ENCODE data around the gene ABCD1.
"Not testable (repeated sequence)": the region's sequence is repeated elsewhere in the genome, so short reads cannot be mapped to it uniquely, and the experiment has no call there.

ABCD1 gene

DNA sequence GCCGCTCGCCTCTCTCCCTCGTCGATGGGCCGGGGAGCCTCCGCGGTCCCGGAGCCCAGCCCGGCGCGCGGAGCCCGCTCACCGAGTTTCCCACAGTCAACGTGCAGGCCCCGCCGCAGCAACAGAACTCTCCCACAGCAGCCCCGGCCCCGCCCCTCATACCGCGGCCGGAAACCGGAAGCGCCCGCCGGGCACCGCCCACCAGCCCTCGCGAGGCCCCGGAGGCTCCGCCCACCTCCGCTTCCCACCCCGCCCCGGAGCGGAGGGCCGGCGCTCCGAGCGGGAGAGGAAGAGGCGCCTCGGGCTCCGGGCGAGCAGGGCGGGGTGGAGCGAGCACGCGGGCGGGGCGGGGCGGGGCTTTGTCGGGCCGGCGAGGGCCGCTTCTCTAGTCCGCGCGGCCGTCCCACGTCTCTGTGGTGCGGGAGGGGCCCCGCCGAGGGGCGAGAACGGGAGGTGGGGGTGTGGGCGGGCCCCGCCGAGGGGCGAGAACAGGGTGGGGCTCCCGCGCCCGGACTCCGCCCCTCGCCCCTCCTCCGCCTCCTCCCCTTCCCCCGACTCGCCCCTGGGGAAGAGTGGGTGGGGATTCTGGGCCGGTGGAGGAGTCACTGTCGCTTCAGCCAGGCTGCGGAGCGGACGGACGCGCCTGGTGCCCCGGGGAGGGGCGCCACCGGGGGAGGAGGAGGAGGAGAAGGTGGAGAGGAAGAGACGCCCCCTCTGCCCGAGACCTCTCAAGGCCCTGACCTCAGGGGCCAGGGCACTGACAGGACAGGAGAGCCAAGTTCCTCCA, at the start of gene ABCD1, which contains the start of gene BCAP31:
TSS of gene ABCD1 (plus strand) at position 605 of the 787 bp plus-strand sequence. CDS start 411 bp downstream, outside the sequence.
TSS of gene BCAP31 (minus strand) at position 136 of the 787 bp plus-strand sequence. CDS start 1,143 bp downstream, outside the sequence.
- peak; percentile 79 for DNase-seq (ENCODE audit: low read depth in 2 of 2)

DNA sequence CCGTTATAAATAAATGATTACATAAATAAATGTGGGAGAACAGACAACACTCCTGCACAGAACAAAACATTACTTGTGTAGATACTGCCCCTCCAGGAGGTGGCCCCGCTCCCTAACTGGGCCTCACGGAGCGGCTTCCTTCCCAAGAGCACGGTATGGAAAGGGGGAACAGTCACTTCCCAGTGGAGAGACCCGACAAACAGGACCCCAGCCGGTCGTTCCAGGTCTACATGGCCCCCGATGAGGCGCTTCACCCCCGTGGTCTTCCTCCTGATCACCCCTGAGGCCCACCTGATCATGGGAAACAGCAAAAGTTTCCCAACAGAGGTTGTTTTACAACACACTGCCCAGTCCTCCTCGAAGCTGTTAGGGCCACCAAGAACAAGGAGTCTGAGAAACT, 43.5 kb upstream of the ABCD1 start:
- DNase-seq (ENCODE audit: low read depth in 2 of 2): no peak

DNA sequence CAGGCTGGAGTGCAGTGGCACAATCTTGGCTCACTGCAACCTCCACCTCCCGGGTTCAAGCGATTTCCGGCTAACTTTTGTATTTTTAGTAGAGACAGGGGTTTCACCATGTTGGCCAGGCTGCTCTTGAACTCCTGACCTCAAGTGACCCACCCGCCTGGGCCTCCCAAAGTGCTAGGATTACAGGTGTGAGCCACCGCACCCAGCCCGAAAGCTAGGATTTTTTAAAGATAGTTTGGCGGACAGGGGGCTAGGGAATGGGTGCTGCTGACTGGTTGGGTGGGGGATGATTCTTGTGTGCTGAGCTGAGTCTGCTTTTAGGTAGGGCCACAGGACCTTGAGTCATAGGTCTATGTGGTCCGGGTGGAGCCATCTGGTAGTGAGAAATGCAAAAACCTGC, 41.2 kb upstream of the ABCD1 start:
- not testable (repeated sequence) for DNase-seq (ENCODE audit: low read depth in 2 of 2)

DNA sequence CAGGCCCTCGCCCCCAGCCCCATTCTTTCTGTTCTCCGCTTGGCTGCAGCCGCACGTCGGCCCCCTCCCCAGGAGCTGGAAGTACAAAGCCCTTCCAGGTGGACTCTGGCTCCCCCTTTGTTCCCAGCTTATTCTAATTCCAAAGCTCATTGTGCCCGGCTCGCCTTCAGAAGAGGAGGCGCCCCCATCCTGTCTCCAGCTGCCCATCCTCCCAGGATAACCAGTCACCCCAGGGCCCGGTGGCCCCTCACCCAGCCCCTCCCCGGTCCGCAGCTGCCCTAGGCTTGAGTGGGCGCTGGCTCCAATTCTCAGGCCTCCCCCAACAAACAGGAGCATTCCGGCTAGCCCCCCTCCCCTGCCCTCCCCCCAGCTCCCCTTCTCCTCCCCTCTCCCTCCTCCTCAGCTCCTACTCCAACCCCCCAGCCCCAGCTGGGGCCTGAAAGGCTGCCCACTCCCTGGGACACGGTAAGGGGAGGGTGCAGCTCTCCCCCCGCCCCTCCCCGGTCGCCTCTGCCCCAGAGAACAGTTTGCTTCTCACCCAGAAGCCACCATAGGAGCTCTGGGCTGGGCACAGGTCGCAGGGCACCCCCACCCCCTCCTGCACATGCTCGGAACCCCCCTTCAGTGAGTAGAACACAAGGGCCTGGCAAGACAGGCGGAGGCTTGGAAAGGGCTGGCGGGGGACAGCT, 40.0 kb upstream of the ABCD1 start:
- DNase-seq (ENCODE audit: low read depth in 2 of 2): no peak

DNA sequence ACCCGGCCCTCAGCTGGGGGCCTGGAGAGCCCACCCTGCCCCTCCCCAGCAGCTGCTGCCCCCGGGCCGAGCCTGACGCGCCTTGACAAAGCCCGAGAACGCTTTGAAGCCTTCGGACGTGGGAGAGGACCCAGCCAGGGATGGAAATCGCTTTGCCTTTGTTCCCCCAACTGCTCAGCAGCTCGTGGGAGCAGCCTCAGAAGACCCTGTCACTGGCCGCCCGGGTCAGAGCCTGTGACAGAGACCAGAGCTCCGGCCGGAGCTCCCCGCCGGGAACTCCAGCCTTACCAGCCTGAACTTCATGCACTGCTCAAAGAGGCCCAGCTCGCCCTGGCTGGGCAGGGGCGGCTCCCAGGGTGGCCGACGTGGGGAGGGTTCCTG, 39.5 kb upstream of the ABCD1 start:
- no peak for DNase-seq (ENCODE audit: low read depth in 2 of 2)

DNA sequence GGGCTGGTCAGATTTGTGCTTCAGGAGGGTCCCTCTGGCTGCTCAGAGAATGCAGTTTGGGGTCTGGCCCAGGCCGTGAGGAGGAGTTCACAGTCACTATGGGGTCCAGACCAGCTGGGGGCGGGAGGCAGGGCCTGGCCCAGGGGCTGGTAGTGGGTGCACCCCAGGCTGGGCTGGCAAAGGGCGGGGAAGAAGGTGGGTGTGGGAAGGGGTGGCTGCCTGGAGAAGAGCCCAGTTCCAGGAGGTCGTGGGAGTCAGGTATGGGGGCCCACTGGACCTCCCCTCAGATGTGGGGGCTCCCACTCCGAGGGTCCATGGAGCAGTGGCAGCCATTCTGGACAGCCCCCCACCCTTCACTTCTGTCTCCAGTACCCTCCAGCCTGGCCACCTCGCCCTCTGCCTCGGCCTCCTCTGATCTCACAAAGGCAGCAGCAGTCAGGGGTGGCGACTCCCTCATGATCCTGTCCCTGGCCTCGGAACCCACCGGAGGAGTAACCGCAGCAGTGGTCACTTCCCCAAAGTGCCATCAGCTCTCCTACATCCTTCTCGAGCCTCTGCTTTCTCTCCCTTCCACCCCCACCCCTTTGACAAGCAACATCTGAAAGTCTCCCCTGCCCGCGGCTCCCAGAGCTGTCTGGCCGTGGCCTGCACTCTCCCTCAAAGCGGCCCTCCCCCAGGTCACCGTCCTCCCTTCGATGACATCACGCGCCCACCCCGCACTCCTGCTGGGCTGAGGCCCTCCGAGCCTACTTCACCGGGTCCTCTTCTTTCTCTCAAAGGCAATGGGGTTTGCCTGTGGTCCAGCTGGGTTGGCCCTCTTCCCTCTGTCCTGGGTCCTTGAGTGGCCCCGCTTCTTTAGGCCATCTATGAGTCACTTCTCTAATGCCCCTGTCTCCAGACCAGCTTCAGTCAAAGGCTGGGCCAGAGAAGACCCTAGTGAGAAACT, 38.6 kb upstream of the ABCD1 start:
- DNase-seq (ENCODE audit: low read depth in 2 of 2): no peak

DNA sequence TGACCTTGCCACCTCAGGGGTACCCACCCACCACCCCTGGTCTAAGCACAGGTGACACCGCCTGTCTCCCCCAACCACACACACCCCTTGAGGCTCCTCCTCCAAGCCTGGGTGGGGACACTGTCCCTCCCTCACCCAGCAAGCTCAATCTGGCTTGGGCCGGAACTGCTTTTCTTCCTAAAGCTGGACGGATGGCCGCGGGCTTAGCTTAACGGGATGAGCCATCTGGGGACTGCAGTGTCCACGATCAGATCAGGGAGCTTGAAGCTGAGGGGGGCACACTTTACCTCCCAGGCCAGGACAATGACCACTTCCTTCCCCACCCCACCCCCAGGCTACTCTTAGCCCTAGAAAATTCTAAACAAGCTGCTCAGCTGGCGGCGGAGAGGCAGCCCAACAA, 37.9 kb upstream of the ABCD1 start:
- DNase-seq (ENCODE audit: low read depth in 2 of 2): no peak

DNA sequence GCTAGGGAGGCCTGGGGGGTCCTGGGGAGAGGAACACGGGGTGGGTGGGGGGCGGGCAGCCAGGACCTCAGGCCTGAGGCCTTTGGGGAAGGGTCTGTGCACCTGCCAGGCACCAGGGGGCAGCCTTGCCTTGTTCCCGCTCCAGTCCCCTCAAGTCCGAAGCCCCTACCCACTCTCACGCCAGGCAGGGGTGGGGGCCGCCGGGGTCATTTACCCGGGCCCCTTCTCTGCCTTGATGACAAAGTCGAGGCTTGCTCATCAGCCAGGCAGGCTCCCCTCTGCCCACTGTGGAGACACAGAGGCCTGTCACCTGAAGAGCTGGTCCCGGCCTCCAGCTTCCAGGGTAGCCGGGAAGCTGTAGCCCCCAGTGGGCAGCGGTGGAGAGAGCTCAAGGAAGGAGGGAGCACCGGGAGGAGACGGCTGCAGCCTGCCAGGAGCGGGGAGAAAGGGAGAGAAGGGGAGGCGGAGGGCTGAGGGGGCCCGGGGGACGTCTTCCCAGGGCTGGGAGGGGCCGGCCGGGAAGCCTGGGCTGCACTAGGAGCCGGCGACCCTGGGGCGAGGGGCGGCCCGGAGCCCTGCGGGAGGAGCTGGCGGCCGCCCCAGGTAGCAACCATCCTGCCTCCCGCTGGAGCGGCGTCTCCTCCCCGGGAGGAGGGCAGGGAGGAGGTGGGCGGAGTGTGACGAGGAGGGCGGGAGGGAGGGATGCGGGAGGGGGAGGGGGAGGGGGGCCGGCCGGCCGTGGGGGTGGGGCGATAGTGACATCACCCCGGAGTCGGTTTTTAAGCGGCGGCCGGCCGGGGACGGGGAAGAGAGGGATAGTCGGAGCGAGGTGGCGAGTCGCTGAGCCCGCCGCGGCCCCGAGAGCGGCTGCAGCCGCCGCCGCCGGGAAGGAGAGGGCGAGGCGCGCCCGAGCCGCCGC, 37.3 kb upstream of the ABCD1 start, which contains the start of gene SLC6A8:
TSS of gene SLC6A8 (plus strand) at position 806 of the 919 bp plus-strand sequence. CDS start 649 bp downstream, outside the sequence.
- DNase-seq (ENCODE audit: low read depth in 2 of 2): no peak

DNA sequence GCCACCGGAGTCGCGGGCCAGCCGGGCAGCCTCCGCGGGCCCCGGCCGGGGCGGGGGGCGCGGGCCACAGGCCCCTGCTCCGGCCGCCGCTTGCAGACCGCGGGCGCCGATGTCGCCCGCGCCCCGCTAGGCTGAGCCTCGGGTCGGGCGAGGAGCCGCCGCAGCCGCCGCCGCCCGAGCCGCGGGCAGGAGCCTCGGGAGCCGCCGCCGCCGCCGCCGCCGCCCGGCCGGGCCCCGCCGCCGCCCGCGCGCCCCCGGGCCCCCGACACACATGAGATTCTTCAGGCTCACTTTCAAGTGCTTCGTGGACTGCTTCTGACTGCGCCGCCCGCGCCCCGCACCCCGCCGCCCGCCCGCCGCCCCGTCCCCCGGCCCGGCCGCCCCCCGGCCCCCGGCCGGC, 36.6 kb upstream of the ABCD1 start:
- no peak for DNase-seq (ENCODE audit: low read depth in 2 of 2)

DNA sequence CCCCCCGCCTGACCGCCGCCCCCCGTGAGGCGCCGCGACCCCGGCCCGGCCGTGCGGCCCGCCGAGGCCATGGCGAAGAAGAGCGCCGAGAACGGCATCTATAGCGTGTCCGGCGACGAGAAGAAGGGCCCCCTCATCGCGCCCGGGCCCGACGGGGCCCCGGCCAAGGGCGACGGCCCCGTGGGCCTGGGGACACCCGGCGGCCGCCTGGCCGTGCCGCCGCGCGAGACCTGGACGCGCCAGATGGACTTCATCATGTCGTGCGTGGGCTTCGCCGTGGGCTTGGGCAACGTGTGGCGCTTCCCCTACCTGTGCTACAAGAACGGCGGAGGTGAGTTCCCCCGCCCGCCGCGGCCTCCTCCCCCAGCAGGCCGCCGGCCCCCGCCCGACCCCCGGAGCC, 36.1 kb upstream of the ABCD1 start:
- DNase-seq (ENCODE audit: low read depth in 2 of 2): no peak

DNA sequence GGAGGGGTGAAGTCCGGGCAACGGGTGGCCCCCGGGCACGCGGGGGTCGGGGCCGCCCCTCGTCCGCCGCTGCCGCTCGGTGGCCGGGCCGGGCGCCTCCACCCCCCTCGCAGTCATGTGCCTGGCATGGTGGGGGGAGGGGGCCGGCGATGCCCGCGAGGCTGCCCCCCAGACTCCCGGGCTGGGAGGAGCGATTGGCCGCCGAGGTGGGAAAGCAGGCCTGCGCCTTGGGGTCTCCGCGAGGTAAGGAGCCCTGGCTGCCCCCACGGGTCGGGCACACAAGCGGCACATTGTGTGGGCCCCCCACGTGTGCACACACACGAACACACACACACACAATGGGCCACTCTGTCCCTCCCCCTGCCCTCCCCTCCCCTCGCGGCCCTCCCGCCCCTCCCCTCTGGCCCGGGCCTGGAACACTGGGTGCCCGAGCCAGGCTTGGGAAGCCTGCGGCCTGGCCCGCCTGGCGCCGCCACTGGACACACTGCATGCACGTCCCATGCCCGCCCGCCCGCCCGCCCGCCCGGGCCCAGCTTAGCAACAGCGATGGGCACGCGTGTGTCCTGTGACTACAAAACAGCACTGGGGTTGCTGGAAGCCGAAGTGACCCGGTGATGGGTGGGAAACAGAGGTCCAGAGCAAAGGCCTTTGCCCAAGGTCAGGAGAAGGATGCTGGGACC, 35.6 kb upstream of the ABCD1 start:
- no peak for DNase-seq (ENCODE audit: low read depth in 2 of 2)

DNA sequence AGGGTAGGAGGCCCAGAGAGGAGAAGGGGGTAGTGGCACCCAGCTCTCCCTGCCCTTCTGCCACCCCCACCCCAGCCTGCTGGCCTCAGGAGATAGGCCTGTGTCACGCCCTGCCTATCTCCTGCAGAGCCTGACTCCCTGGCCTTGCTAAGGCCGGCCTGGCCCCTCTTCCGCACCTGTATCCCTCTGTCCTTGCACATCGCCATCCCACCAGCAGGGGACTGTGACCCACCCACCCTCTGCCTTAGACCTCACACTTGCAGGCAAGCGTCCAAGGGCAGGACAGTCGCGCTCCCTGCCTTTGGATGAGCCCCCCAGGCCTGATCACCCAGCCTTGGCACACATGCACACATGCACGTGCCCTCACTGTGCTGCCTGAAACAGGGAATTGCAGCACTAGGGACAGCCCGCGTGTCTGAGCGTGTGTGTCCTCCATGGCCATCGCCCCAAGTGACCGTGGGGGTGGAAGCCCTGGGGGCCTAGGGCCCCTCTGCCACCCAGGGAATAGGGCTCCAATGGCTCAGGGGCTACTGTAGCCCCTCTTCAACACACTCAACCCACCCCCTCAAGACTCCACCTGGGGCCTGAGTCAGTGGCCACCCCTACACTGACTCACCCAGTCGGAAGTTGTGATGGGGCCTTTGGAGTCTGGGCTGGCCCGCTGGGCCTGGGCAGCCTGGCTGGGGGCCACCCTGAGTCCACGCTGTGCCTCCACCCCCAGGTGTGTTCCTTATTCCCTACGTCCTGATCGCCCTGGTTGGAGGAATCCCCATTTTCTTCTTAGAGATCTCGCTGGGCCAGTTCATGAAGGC, 34.8 kb upstream of the ABCD1 start:
- no peak for DNase-seq (ENCODE audit: low read depth in 2 of 2)

DNA sequence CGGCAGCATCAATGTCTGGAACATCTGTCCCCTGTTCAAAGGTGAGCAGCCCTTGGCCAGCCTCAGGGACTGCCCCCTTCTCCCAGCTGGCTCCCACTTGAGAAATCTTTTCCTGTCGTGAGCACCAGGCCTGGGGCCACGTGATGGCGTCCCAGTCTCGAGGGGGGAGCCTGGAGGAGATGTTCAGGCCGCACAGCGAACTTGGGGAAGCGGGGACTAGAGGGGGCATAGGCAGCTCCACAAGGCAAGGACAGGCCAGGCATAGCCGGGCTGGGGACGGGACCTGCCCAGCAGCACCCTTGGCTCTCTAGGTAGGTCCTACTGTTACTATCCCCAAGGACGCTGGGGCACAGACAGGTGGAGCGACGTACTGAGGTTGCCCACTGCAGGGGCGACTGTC, 34.2 kb upstream of the ABCD1 start:
- DNase-seq (ENCODE audit: low read depth in 2 of 2): no peak

DNA sequence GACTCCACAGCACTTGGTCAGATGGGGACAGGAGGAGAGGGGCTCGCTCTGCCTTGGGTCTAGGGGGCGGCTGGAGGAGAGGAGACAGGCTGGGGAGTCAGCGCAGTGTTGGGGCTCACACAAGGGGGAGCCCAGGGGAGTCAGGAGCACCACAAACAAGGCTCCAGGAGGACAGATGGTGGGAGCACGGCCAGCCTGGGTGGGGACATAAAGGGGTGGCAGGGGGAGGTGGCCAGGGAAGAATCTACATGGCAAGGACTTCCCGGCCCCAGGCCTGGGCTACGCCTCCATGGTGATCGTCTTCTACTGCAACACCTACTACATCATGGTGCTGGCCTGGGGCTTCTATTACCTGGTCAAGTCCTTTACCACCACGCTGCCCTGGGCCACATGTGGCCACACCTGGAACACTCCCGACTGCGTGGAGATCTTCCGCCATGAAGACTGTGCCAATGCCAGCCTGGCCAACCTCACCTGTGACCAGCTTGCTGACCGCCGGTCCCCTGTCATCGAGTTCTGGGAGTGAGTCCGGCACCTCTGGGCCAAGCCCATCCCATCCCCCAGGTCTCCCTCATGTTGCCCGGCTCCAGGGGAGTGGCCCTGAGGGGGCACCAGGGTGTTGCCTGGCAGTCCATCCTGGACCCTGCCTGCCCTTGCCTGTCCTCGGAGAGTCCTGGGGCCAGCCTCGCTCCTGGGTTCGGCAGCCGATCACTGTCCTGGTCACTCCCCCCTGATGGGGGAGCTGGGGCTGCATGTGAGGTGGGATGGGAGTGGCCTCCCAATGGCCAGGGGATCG, 33.4 kb upstream of the ABCD1 start:
- not testable (repeated sequence) for DNase-seq (ENCODE audit: low read depth in 2 of 2)

DNA sequence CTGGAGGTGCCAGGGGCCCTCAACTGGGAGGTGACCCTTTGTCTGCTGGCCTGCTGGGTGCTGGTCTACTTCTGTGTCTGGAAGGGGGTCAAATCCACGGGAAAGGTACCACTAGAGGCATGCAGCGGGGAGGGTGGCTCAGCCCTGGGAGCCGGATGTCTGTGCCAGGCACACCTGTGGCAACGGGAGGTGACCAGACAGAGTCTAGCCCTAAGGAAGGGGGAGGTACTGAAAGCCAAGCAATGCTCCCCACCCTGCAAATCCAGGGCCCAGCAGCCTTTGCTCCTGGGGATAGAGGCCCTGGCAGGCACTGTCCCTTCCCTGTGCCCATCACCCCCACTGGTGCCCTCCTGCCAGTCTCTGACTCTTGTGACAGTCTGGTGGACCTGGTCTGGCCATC, 32.7 kb upstream of the ABCD1 start:
- no peak for DNase-seq (ENCODE audit: low read depth in 2 of 2)

DNA sequence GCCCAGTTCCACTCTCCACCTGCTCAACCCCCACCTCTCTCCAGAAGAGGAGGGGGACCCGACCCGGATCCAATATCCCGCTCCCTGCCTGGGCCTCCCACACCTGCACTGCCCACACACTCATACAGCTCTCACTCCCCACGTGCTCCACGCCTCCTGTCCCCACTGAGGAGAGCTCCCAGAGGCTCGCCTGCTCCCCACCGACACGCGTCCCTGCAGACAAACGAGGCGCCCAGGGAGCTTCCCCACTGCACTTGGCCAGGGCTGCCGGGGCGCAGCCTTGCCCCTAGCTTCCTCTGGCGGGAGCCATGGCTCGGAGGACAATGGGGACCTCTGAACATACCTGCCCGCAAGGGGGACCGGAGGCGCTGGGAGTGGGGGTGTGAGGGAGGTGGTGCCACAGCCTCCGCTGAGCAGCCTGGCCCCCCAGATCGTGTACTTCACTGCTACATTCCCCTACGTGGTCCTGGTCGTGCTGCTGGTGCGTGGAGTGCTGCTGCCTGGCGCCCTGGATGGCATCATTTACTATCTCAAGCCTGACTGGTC, 32.0 kb upstream of the ABCD1 start:
- no peak for DNase-seq (ENCODE audit: low read depth in 2 of 2)

DNA sequence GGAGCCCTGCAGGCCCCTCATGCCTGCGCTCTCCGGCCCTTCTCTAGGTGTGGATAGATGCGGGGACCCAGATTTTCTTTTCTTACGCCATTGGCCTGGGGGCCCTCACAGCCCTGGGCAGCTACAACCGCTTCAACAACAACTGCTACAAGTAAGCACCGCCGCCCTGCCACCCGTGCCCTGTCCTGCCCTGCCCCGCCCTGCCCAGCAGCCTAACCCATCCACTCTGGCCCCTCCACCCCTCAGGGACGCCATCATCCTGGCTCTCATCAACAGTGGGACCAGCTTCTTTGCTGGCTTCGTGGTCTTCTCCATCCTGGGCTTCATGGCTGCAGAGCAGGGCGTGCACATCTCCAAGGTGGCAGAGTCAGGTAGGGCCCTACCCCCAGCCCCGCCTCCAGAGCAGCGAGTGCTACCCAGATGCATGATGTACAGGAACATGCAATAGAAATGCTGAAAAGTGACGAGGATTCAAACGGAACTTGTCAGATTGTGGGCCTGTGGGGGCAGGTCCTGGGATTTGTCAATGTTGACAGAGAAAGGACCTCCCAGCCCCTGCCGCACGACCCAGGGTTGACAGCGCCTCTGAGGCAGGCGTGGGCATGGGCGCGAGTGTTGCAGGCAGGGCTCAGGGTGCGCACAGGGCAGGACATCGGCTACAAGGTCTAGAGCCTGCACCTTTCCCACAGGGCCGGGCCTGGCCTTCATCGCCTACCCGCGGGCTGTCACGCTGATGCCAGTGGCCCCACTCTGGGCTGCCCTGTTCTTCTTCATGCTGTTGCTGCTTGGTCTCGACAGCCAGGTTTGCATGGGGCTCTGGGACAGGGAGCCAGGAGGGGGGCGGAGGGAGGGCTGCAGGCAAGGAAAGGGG, 31.2 kb upstream of the ABCD1 start:
- no peak for DNase-seq (ENCODE audit: low read depth in 2 of 2)

Measured in stimulated activated CD8-positive, alpha-beta memory T cell treated with anti-CD3 and anti-CD28 coated beads, Interleukin-15, amount 100 ng/mL, for 48 hours (primary cell).